ENCODE results near the gene SLC22A6. TPM values are rescaled to one million over a fixed set of nuclear protein-coding genes. Genes with fewer than 3 reads are reported as not detected.

SLC22A6 gene
- total RNA-seq, 6 experiments from 2014 or later: not detected

- Mint-ChIP-seq H3K4me1 (ENCODE audit: low read depth) (no peaks in the 10 kb centered on the region), H3K27me3 (ENCODE audit: insufficient read depth) (peaks cover 20% of the 10 kb centered on the region), H3K9me3 (no peaks in the 10 kb centered on the region), H3K36me3 (ENCODE audit: low read depth) (no peaks in the 10 kb centered on the region), H3K27ac (no peak overlapping the region), H3K4me3 (no peak overlapping the region)
- DNase-seq: no peak
- no peak for TF ChIP-seq CTCF (IDR thresholded peaks at IDR 0.05)
Observed at GRCh38 chr11:62965574-62965973, 19.2 kb downstream of the SLC22A6 start.

- no peak overlapping the region for H3K27ac Mint-ChIP-seq
- no peak for TF ChIP-seq CTCF (IDR thresholded peaks at IDR 0.05)
Observed at GRCh38 chr11:62962391-62962790, 22.4 kb downstream of the SLC22A6 start.

GRCh38 chr11:62961017-62961570, 23.7 kb downstream of the SLC22A6 start:
- H3K4me1 Mint-ChIP-seq (ENCODE audit: low read depth): peaks cover 10% of the 10 kb centered on the region
- TF ChIP-seq CTCF (IDR thresholded peaks at IDR 0.05): no peak

More at GRCh38 chr11:62962391-62962790, 22.4 kb downstream of the SLC22A6 start:
- H3K4me3 Mint-ChIP-seq: no peak overlapping the region
- no peaks in the 10 kb centered on the region for H3K9me3 Mint-ChIP-seq
- no peak for DNase-seq
- H3K27me3 Mint-ChIP-seq (ENCODE audit: insufficient read depth): peaks cover 16% of the 10 kb centered on the region
- peaks cover 10% of the 10 kb centered on the region for H3K4me1 Mint-ChIP-seq (ENCODE audit: low read depth)
- H3K36me3 Mint-ChIP-seq (ENCODE audit: low read depth): no peaks in the 10 kb centered on the region

GRCh38 chr11:62959422-62959980, 25.3 kb downstream of the SLC22A6 start:
- no peak overlapping the region for H3K27ac Mint-ChIP-seq
- H3K4me1 Mint-ChIP-seq (ENCODE audit: low read depth): peaks cover 11% of the 10 kb centered on the region

More at GRCh38 chr11:62961017-62961570, 23.7 kb downstream of the SLC22A6 start:
- H3K27ac Mint-ChIP-seq: no peak overlapping the region
- DNase-seq: no peak
- H3K9me3 Mint-ChIP-seq: no peaks in the 10 kb centered on the region
- H3K4me3 Mint-ChIP-seq: no peak overlapping the region
- peaks cover 19% of the 10 kb centered on the region for H3K27me3 Mint-ChIP-seq (ENCODE audit: insufficient read depth)
- no peaks in the 10 kb centered on the region for H3K36me3 Mint-ChIP-seq (ENCODE audit: low read depth)

GRCh38 chr11:62958547-62959421, 26.0 kb downstream of the SLC22A6 start:
- Mint-ChIP-seq H3K27me3 (ENCODE audit: insufficient read depth) (peaks cover 18% of the 10 kb centered on the region), H3K9me3 (no peaks in the 10 kb centered on the region), H3K27ac (no peak overlapping the region), H3K4me3 (peak overlapping the region; percentile 33; the same call in 1 of the 2 replicates), H3K4me1 (ENCODE audit: low read depth) (peaks cover 18% of the 10 kb centered on the region), H3K36me3 (ENCODE audit: low read depth) (no peaks in the 10 kb centered on the region)
- no peak for DNase-seq
- no peak for TF ChIP-seq CTCF (IDR thresholded peaks at IDR 0.05)

More at GRCh38 chr11:62959422-62959980, 25.3 kb downstream of the SLC22A6 start:
- DNase-seq: no peak
- TF ChIP-seq CTCF (IDR thresholded peaks at IDR 0.05): no peak
- no peak overlapping the region for H3K4me3 Mint-ChIP-seq
- H3K27me3 Mint-ChIP-seq (ENCODE audit: insufficient read depth): peaks cover 18% of the 10 kb centered on the region
- H3K9me3 Mint-ChIP-seq: no peaks in the 10 kb centered on the region
- no peaks in the 10 kb centered on the region for H3K36me3 Mint-ChIP-seq (ENCODE audit: low read depth)

All from HFFc6 (cell line).